ENCODE data around the gene RAB27B. TPM values are rescaled to one million over a fixed set of nuclear protein-coding genes. Genes with fewer than 3 reads are reported as not detected.

The RAB27B gene
- total and polyA plus RNA-seq, 2 experiments from 2014 or later: 4.5 to 13.1 TPM

GRCh38 chr18:54783139-54783538 is 45.1 kb upstream of the RAB27B start:
- H3K36me3 ChIP-seq (replicated peaks; ENCODE audit: insufficient read depth, low read depth): no peaks in the 10 kb centered on the region
- DNase-seq (ENCODE audit: low spot score): no peak
- no peaks in the 10 kb centered on the region for H4K20me1 ChIP-seq (ENCODE audit: insufficient read depth, poor library complexity, severe bottlenecking)
- no peak overlapping the region for H2AFZ ChIP-seq
- peaks cover 2% of the 10 kb centered on the region for H3K4me1 ChIP-seq (ENCODE audit: insufficient read depth)
- no peak overlapping the region for H3K27ac ChIP-seq
- H3K79me2 ChIP-seq: no peaks in the 10 kb centered on the region
- H3K27me3 ChIP-seq: no peaks in the 10 kb centered on the region
- no peaks in the 10 kb centered on the region for H3K9me3 ChIP-seq (ENCODE audit: low read depth)
- TF ChIP-seq CTCF (IDR thresholded peaks at IDR 0.05; ENCODE audit: poor library complexity) (no peak), EZH2phosphoT487 (IDR thresholded peaks at IDR 0.05; ENCODE audit: low read depth, severe bottlenecking, unreplicated experiment) (no peak), EZH2 (IDR thresholded peaks at IDR 0.05; ENCODE audit: borderline replicate concordance) (no peak)
- no peak overlapping the region for H3K4me3 ChIP-seq
- no peaks in the 10 kb centered on the region for H3K9me2 ChIP-seq (replicated peaks; ENCODE audit: insufficient read depth)
- no peak overlapping the region for H3K4me2 ChIP-seq
- WGBS (ENCODE audit: low lambda C conversion rate, missing lambda C conversion rate): 93% methylated on average over 1 of the region's 1 CpG

GRCh38 chr18:54786206-54786605 is 42.1 kb upstream of the RAB27B start:
- Histone ChIP-seq H3K27me3 (no peaks in the 10 kb centered on the region), H3K79me2 (no peaks in the 10 kb centered on the region), H3K36me3 (replicated peaks; ENCODE audit: insufficient read depth, low read depth) (no peaks in the 10 kb centered on the region), H3K4me3 (no peak overlapping the region), H3K4me2 (no peak overlapping the region), H4K20me1 (ENCODE audit: insufficient read depth, poor library complexity, severe bottlenecking) (no peaks in the 10 kb centered on the region), H3K9me2 (replicated peaks; ENCODE audit: insufficient read depth) (no peaks in the 10 kb centered on the region), H3K9me3 (ENCODE audit: low read depth) (no peaks in the 10 kb centered on the region), H3K27ac (no peak overlapping the region), H2AFZ (no peak overlapping the region), H3K4me1 (ENCODE audit: insufficient read depth) (no peaks in the 10 kb centered on the region)
- 87% methylated on average over 1 of the region's 1 CpG for WGBS (ENCODE audit: low lambda C conversion rate, missing lambda C conversion rate)
- DNase-seq (ENCODE audit: low spot score): no peak
- no peak for TF ChIP-seq CTCF (IDR thresholded peaks at IDR 0.05; ENCODE audit: poor library complexity)
- no peak for TF ChIP-seq EZH2phosphoT487 (IDR thresholded peaks at IDR 0.05; ENCODE audit: low read depth, severe bottlenecking, unreplicated experiment)
- TF ChIP-seq EZH2 (IDR thresholded peaks at IDR 0.05; ENCODE audit: borderline replicate concordance): no peak

- Histone ChIP-seq H3K9me3 (ENCODE audit: low read depth) (no peaks in the 10 kb centered on the region), H3K27ac (no peak overlapping the region), H3K4me1 (ENCODE audit: insufficient read depth) (no peaks in the 10 kb centered on the region), H3K79me2 (no peaks in the 10 kb centered on the region), H3K36me3 (replicated peaks; ENCODE audit: insufficient read depth, low read depth) (no peaks in the 10 kb centered on the region), H4K20me1 (ENCODE audit: insufficient read depth, poor library complexity, severe bottlenecking) (no peaks in the 10 kb centered on the region), H3K4me3 (no peak overlapping the region), H2AFZ (no peak overlapping the region), H3K4me2 (no peak overlapping the region), H3K27me3 (no peaks in the 10 kb centered on the region), H3K9me2 (replicated peaks; ENCODE audit: insufficient read depth) (no peaks in the 10 kb centered on the region)
- 80% methylated on average over 5 of the region's 5 CpGs for WGBS (ENCODE audit: low lambda C conversion rate, missing lambda C conversion rate)
- TF ChIP-seq EZH2 (IDR thresholded peaks at IDR 0.05; ENCODE audit: borderline replicate concordance) (no peak), CTCF (IDR thresholded peaks at IDR 0.05; ENCODE audit: poor library complexity) (no peak), EZH2phosphoT487 (IDR thresholded peaks at IDR 0.05; ENCODE audit: low read depth, severe bottlenecking, unreplicated experiment) (no peak)
- no peak for DNase-seq (ENCODE audit: low spot score)
These were observed 41.2 kb upstream of the RAB27B start for GRCh38 chr18:54787121-54787520.

- Histone ChIP-seq H3K9me3 (ENCODE audit: low read depth) (no peaks in the 10 kb centered on the region), H2AFZ (no peak overlapping the region), H4K20me1 (ENCODE audit: insufficient read depth, poor library complexity, severe bottlenecking) (no peaks in the 10 kb centered on the region), H3K27me3 (no peaks in the 10 kb centered on the region), H3K4me2 (no peak overlapping the region), H3K27ac (no peak overlapping the region), H3K9me2 (replicated peaks; ENCODE audit: insufficient read depth) (no peaks in the 10 kb centered on the region), H3K4me1 (ENCODE audit: insufficient read depth) (no peaks in the 10 kb centered on the region), H3K4me3 (no peak overlapping the region), H3K79me2 (no peaks in the 10 kb centered on the region), H3K36me3 (replicated peaks; ENCODE audit: insufficient read depth, low read depth) (no peaks in the 10 kb centered on the region)
- DNase-seq (ENCODE audit: low spot score): no peak
- TF ChIP-seq CTCF (IDR thresholded peaks at IDR 0.05; ENCODE audit: poor library complexity) (no peak), EZH2phosphoT487 (IDR thresholded peaks at IDR 0.05; ENCODE audit: low read depth, severe bottlenecking, unreplicated experiment) (no peak), EZH2 (IDR thresholded peaks at IDR 0.05; ENCODE audit: borderline replicate concordance) (no peak)
These were observed 40.7 kb upstream of the RAB27B start for GRCh38 chr18:54787616-54788015.
